ENCODE data around the gene RUBCNL. TPM values are rescaled to one million over a fixed set of nuclear protein-coding genes. Genes with fewer than 3 reads are reported as not detected.

Gene RUBCNL
- polyA plus RNA-seq, 5 donors: 1.5 to 3.9 (median 2.7) TPM

- DNase-seq: no peak
Observed at GRCh38 chr13:46341112-46341711, 45.8 kb downstream of the RUBCNL start.

GRCh38 chr13:46340631-46341111 is 46.4 kb downstream of the RUBCNL start:
- no peak for DNase-seq

GRCh38 chr13:46340011-46340410 is 47.0 kb downstream of the RUBCNL start:
- no peak for DNase-seq

GRCh38 chr13:46339035-46339666 is 47.9 kb downstream of the RUBCNL start:
- no peak for DNase-seq

GRCh38 chr13:46337700-46338099 is 49.4 kb downstream of the RUBCNL start:
- DNase-seq: no peak

- no peak for DNase-seq
Observed at GRCh38 chr13:46334035-46334822, 52.8 kb downstream of the RUBCNL start.

DNA sequence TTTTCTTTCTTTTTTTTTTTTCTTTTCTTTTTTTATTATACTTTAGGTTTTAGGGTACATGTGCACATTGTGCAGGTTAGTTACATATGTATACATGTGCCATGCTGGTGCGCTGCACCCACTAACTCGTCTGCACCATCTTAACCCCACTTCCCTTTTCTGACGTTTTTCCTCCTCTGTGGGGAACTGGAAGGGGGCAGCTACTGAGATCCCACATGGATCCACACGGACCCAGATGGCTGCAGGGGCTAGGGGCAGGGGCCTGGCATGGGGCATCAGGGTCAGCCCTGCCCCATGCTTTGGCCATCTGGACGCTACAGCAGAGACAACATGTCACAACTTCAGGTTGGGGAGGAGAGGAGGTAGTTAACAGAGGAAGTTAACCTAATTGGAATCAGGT is 54.3 kb downstream of the RUBCNL start:
- no peak for DNase-seq

- no peak for DNase-seq
Observed at GRCh38 chr13:46329624-46330023, 57.4 kb downstream of the RUBCNL start.

GRCh38 chr13:46327246-46327645 is 59.8 kb downstream of the RUBCNL start:
- no peak for DNase-seq

GRCh38 chr13:46324976-46325375 is 62.1 kb downstream of the RUBCNL start:
- DNase-seq: no peak

GRCh38 chr13:46321494-46322225 is 65.4 kb downstream of the RUBCNL start:
- DNase-seq: peak; percentile 23 to 43

DNA sequence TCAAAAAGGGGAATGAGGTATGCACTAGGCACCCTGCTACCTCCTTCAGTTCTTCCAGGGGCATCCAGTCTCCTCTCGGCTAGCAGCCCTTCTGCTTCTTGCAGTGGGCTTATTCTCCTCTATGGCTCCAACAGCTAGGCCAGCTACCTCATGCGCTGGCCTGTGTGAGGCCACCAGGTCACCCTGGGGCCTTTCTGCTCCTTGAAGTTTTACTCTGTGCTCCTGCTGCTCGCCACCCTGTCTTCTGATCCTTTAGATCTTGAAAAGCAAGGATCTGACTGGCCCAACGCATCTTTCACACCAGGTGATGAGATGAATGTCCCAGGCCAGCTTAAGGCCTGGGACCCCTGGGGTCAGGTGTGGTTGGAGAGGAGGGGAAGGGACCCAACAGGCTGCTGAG is 66.2 kb downstream of the RUBCNL start:
- no peak for DNase-seq

DNA sequence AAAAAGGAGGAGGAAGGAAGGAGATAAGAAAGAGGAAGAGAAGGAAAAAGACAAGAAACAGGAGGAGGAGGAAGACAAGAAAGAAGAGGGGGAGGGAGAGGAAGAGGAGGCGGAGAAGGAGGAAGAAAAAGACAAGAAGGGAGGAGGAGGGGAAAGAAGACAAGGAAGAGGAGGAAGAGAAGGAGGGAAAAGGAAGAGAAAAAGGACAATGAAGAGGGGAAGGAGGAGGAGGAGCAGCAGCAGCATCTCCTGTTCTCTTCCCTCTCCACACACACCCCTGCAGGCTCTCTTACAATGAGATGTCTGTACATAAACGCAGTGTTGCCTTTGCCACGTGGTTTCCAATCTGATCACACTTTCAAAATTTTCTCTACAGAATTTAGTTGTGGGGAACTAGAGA is 66.6 kb downstream of the RUBCNL start:
- no peak for DNase-seq

DNA sequence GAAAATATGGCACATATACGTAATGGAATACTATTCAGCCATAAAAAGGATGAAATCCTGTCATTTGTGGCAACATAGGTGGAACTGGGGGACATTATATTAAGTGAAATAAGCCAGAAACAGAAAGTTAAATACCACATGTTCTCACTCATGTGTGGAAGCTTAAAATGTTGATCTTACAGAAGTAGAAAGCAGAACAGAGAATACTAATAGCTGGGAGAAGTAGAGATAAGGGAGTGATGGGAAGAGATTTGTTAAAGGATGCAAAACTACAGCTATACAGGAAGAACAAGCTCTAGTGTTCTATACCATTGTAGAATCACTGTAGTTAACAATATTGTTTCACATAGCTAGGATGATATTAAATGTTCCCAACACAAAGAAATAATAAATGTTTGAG is 68.1 kb downstream of the RUBCNL start:
- no peak for DNase-seq

- no peak for DNase-seq
Observed at GRCh38 chr13:46317120-46317519, 69.9 kb downstream of the RUBCNL start.

DNA sequence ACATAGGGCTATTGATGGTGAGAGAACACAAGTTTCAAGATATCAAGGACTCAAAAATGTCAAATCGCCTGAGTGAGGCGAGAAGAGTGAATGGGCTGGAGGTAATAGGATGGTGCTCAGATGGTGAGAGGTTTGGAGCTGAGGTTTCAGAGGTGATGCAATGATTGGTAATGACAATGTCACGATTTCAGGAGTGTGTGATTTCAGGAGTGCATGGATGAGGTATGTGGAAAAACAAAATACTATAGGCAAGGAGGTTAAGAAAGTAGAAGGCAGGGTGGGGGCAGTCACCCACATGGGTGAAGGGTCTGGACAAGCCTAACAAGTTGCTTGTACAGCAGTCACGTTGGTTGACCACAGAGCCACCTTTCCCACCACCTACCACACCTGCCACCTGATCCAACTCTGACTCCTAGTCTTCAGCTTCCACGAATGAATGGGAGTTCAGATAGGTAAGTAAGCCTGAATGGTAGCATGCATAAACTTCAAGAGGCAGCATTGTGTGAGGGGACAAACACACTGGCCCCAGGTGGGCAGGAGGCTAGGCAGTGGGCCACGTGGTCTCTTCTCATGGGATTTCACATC is 71.5 kb downstream of the RUBCNL start:
- no peak for DNase-seq

DNA sequence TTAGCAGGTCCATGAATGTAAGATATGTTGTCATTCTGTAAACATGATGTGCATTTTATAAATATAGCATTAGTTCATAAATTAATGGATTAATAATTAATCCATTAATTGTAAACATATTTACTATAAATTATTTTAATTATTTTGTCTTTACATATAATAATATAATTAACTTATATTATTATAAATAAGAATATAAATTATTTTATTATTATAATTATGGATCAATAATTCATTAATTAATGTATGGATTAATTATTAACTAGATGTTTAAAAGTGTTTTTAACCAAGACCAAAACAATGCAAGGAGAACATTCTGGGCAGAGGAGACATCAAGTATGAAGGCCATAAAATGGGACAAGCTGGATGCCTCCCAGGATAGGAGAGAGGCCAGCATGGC is 72.0 kb downstream of the RUBCNL start:
- no peak for DNase-seq

DNA sequence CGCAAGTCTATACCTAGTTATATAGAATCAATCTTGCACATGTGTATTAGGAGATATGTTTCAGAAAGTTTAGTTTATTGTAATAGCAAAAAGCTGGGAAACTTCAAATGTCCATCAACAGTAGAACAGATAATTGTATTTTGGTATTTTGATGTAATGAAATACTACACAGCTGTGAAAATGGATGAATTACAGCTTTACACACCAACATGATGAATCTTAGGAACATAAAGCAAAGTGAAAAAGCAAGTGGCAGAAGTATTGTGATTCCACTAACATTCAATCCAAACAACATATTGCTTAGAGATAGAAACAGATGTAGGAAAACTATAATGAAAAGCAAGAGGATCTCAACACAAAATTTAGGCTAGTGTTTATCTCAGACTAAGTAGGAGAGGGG is 72.5 kb downstream of the RUBCNL start:
- DNase-seq: no peak

- DNase-seq: no peak
Observed at GRCh38 chr13:46313432-46314257, 73.4 kb downstream of the RUBCNL start.

DNA sequence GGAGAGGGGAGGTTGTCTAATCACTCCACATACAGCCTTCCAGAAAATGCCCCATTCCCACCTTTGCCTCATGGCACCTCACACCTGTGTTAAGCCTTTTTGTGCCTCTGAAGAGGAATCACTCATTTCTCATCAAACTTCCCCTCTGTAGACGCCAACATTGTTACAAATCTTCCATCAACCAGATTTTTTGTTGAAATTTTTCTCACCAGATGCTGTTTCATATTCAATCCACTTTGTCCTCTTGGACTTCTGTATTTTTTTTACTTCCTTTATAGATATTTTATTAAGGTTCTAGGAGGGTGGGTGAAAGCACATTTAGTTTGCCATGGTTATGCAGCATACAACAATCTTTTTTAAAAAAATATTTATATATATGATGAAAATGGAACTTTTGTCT is 74.0 kb downstream of the RUBCNL start:
- no peak for DNase-seq

DNA sequence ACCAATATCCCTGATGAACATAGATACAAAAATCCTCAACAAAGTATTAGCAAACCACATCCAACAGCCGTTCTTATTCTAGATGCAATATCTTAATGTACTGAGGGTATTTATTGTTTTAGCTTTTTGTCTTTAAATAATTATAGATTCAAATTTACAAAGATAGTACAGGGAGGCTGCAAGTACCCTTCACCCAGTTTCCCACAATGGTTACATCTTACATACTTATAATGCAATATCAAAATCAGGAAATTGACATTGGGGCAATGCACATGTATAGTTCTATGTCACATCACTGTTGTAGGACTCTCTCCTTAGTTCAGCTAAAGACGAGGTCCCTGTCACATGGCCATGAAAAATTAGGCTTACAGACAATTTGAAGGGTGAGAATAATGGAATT is 75.8 kb downstream of the RUBCNL start:
- no peak for DNase-seq

Measured in right lung (tissue), 5 donors.